IgD-negative memory B cell (primary cell): Measurements from ENCODE around the gene PIERCE2. TPM values are rescaled to one million over a fixed set of nuclear protein-coding genes. Genes with fewer than 3 reads are reported as not detected.
"Not testable (repeated sequence)": the region's sequence is repeated elsewhere in the genome, so short reads cannot be mapped to it uniquely, and the experiment has no call there.

Experiments
- H3K27ac Mint-ChIP-seq, 3 donors: one replicate each; pipeline ENCODE4 v1.8.0; 2020 to 2022; ENCODE audit warnings: mild to moderate bottlenecking in 3 of 3, mixed read lengths in 3 of 3, moderate library complexity in 1 of 3
- H3K27me3 Mint-ChIP-seq: one replicate; pipeline ENCODE4 v1.8.0; 2021; ENCODE audit warnings: mixed read lengths
- H3K36me3 Mint-ChIP-seq: one replicate; pipeline ENCODE4 v1.8.0; 2020; ENCODE audit warnings: mild to moderate bottlenecking, mixed read lengths
- H3K4me1 Mint-ChIP-seq, 3 donors: one replicate each; pipeline ENCODE4 v1.8.0; 2020 to 2022; ENCODE audit warnings: mixed read lengths in 3 of 3, mild to moderate bottlenecking in 1 of 3
- H3K4me3 Mint-ChIP-seq, 4 donors: one replicate each; pipeline ENCODE4 v1.8.0; 2020 to 2022; ENCODE audit warnings: mild to moderate bottlenecking in 4 of 4, mixed read lengths in 4 of 4, moderate library complexity in 3 of 4
- H3K9me3 Mint-ChIP-seq, 3 donors: one replicate each; pipeline ENCODE4 v1.8.0; 2020 to 2021; ENCODE audit warnings: mixed read lengths in 3 of 3, mild to moderate bottlenecking in 1 of 3
- polyA plus RNA-seq: library from polyadenylated mRNA; unstranded; fragments of 300-500 nt; fragmentation: Illumina TruSeq; gene quantifications from one replicate; pipeline ENCODE4 v1.2.3, GENCODE V29; 2021

The PIERCE2 gene
- polyA plus RNA-seq, 1 donor from 2014 or later = 2.2 TPM

- Mint-ChIP-seq H3K36me3 (peaks cover 10% of the 10 kb centered on the region), H3K27ac (peak overlapping the region in 1 of 3 donors; percentile 57), H3K4me3 (peak overlapping the region in 1 of 4 donors; percentile 66), H3K27me3 (no peaks in the 10 kb centered on the region), H3K9me3 (peaks cover 0 to 2% (median 0%) of the 10 kb centered on the region in 3 donors), H3K4me1 (peaks cover 27 to 41% (median 29%) of the 10 kb centered on the region in 3 donors)
Measured at GRCh38 chr15:55402707-55403106, 5.6 kb upstream of the PIERCE2 start.

- Mint-ChIP-seq H3K4me3 (peak overlapping the region in 1 of 4 donors; percentile 30), H3K27ac (no peak overlapping the region), H3K36me3 (peaks cover 4% of the 10 kb centered on the region), H3K9me3 (peaks cover 0 to 2% (median 0%) of the 10 kb centered on the region in 3 donors), H3K4me1 (peaks cover 25 to 42% (median 30%) of the 10 kb centered on the region in 3 donors), H3K27me3 (no peaks in the 10 kb centered on the region)
Measured at GRCh38 chr15:55403531-55403930, 4.8 kb upstream of the PIERCE2 start.

GRCh38 chr15:55407498-55408011 is 740 bp upstream of the PIERCE2 start:
- no peaks in the 10 kb centered on the region for H3K36me3 Mint-ChIP-seq

GRCh38 chr15:55408976-55409375 is 681 bp downstream of the PIERCE2 start:
- not testable (repeated sequence) for H3K27me3 Mint-ChIP-seq, H3K9me3 Mint-ChIP-seq, H3K36me3 Mint-ChIP-seq
- Mint-ChIP-seq H3K4me1 (peaks cover 13 to 18% (median 15%) of the 10 kb centered on the region in 3 donors), H3K4me3 (peak overlapping the region in 3 of 4 donors; percentile 90 to 97 (median 91)), H3K27ac (peak overlapping the region in 2 of 3 donors; percentile 31 to 68)

More at GRCh38 chr15:55407498-55408011, 740 bp upstream of the PIERCE2 start:
- H3K4me1 Mint-ChIP-seq = peaks cover 24 to 31% (median 25%) of the 10 kb centered on the region in 3 donors
- peak overlapping the region; percentile 90 to 97 (median 90) for H3K4me3 Mint-ChIP-seq
- peak overlapping the region; percentile 31 to 82 (median 68) for H3K27ac Mint-ChIP-seq
- H3K9me3 Mint-ChIP-seq = no peaks in the 10 kb centered on the region
- H3K27me3 Mint-ChIP-seq = no peaks in the 10 kb centered on the region

- H3K4me3 Mint-ChIP-seq, H3K4me1 Mint-ChIP-seq, H3K27me3 Mint-ChIP-seq, H3K36me3 Mint-ChIP-seq, H3K27ac Mint-ChIP-seq, H3K9me3 Mint-ChIP-seq: not testable (repeated sequence)
Measured at GRCh38 chr15:55417678-55418077, 9.4 kb downstream of the PIERCE2 start.

GRCh38 chr15:55420171-55420866 is 12.0 kb downstream of the PIERCE2 start:
- H3K9me3 Mint-ChIP-seq = no peaks in the 10 kb centered on the region
- peaks cover 2% of the 10 kb centered on the region for H3K36me3 Mint-ChIP-seq
- no peak overlapping the region for H3K27ac Mint-ChIP-seq
- H3K4me1 Mint-ChIP-seq = peaks cover 0 to 2% (median 0%) of the 10 kb centered on the region in 3 donors
- H3K4me3 Mint-ChIP-seq = no peak overlapping the region
- H3K27me3 Mint-ChIP-seq = no peaks in the 10 kb centered on the region

GRCh38 chr15:55422089-55422488 is 13.8 kb downstream of the PIERCE2 start:
- H3K9me3 Mint-ChIP-seq = no peaks in the 10 kb centered on the region
- no peaks in the 10 kb centered on the region for H3K27me3 Mint-ChIP-seq
- H3K4me1 Mint-ChIP-seq = peaks cover 0 to 2% (median 0%) of the 10 kb centered on the region in 3 donors
- no peak overlapping the region for H3K4me3 Mint-ChIP-seq
- peaks cover 2% of the 10 kb centered on the region for H3K36me3 Mint-ChIP-seq
- no peak overlapping the region for H3K27ac Mint-ChIP-seq

- Mint-ChIP-seq H3K27me3 (no peaks in the 10 kb centered on the region), H3K27ac (no peak overlapping the region), H3K9me3 (no peaks in the 10 kb centered on the region), H3K4me1 (peaks cover 2 to 5% (median 4%) of the 10 kb centered on the region in 3 donors), H3K36me3 (no peaks in the 10 kb centered on the region), H3K4me3 (no peak overlapping the region)
Measured at GRCh38 chr15:55434989-55435825, 26.9 kb downstream of the PIERCE2 start.

- not testable (repeated sequence) for H3K9me3 Mint-ChIP-seq, H3K27me3 Mint-ChIP-seq, H3K36me3 Mint-ChIP-seq, H3K27ac Mint-ChIP-seq, H3K4me3 Mint-ChIP-seq, H3K4me1 Mint-ChIP-seq
Measured at GRCh38 chr15:55443141-55443540, 34.8 kb downstream of the PIERCE2 start.

GRCh38 chr15:55445936-55446335 is 37.6 kb downstream of the PIERCE2 start:
- not testable (repeated sequence) for H3K9me3 Mint-ChIP-seq, H3K36me3 Mint-ChIP-seq, H3K27ac Mint-ChIP-seq

GRCh38 chr15:55446379-55447029 is 38.2 kb downstream of the PIERCE2 start:
- H3K27ac Mint-ChIP-seq, H3K36me3 Mint-ChIP-seq, H3K9me3 Mint-ChIP-seq, H3K4me1 Mint-ChIP-seq, H3K4me3 Mint-ChIP-seq, H3K27me3 Mint-ChIP-seq: not testable (repeated sequence)

More at GRCh38 chr15:55445936-55446335, 37.6 kb downstream of the PIERCE2 start:
- H3K27me3 Mint-ChIP-seq, H3K4me1 Mint-ChIP-seq, H3K4me3 Mint-ChIP-seq: not testable (repeated sequence)

- H3K36me3 Mint-ChIP-seq, H3K9me3 Mint-ChIP-seq, H3K4me3 Mint-ChIP-seq, H3K27me3 Mint-ChIP-seq, H3K27ac Mint-ChIP-seq, H3K4me1 Mint-ChIP-seq: not testable (repeated sequence)
Measured at GRCh38 chr15:55447030-55447394, 38.7 kb downstream of the PIERCE2 start.

GRCh38 chr15:55457401-55458022 is 49.2 kb downstream of the PIERCE2 start:
- H3K36me3 Mint-ChIP-seq = peaks cover 2% of the 10 kb centered on the region
- no peak overlapping the region for H3K4me3 Mint-ChIP-seq
- peak overlapping the region in 1 of 3 donors; percentile 73 for H3K27ac Mint-ChIP-seq
- H3K9me3 Mint-ChIP-seq = peaks cover 0 to 15% (median 10%) of the 10 kb centered on the region in 3 donors
- H3K4me1 Mint-ChIP-seq = peaks cover 0 to 2% (median 0%) of the 10 kb centered on the region in 3 donors
- H3K27me3 Mint-ChIP-seq = peaks cover 2% of the 10 kb centered on the region

GRCh38 chr15:55461447-55461846 is 53.2 kb downstream of the PIERCE2 start:
- Mint-ChIP-seq H3K27ac (no peak overlapping the region), H3K4me1 (peaks cover 0 to 2% (median 0%) of the 10 kb centered on the region in 3 donors), H3K9me3 (peaks cover 0 to 15% (median 10%) of the 10 kb centered on the region in 3 donors), H3K4me3 (no peak overlapping the region), H3K36me3 (peaks cover 2% of the 10 kb centered on the region), H3K27me3 (no peaks in the 10 kb centered on the region)
